Embryonic facial prominence (tissue), 1 donor: ENCODE data around the gene CLEC16A.

Experiments used
- DNase-seq: peaks from one replicate; pipeline ENCODE4 v3.0.0-alpha.2; 2016; ENCODE audit errors: extremely low spot score

CLEC16A gene

GRCh38 chr16:11175106-11175786, 230.9 kb downstream of the CLEC16A start:
- no peak for DNase-seq

GRCh38 chr16:11175787-11176341, 231.5 kb downstream of the CLEC16A start:
- DNase-seq: no peak

GRCh38 chr16:11177578-11178160, 233.3 kb downstream of the CLEC16A start:
- no peak for DNase-seq

- no peak for DNase-seq
These were observed 234.1 kb downstream of the CLEC16A start for GRCh38 chr16:11178424-11178823.

- DNase-seq: no peak
These were observed 235.2 kb downstream of the CLEC16A start for GRCh38 chr16:11179574-11179973.

- DNase-seq: no peak
These were observed 236.1 kb downstream of the CLEC16A start for GRCh38 chr16:11180489-11180888.

GRCh38 chr16:11181242-11181898, 237.0 kb downstream of the CLEC16A start:
- no peak for DNase-seq

GRCh38 chr16:11181899-11182279, 237.5 kb downstream of the CLEC16A start:
- DNase-seq: no peak

GRCh38 chr16:11182411-11182810, 238.0 kb downstream of the CLEC16A start:
- no peak for DNase-seq

- DNase-seq: no peak
These were observed 238.9 kb downstream of the CLEC16A start for GRCh38 chr16:11183035-11183812.

GRCh38 chr16:11183951-11184350, 239.6 kb downstream of the CLEC16A start:
- no peak for DNase-seq

GRCh38 chr16:11187522-11188023, 243.2 kb downstream of the CLEC16A start:
- no peak for DNase-seq

GRCh38 chr16:11188801-11189740, 244.7 kb downstream of the CLEC16A start:
- no peak for DNase-seq

- no peak for DNase-seq
These were observed 246.5 kb downstream of the CLEC16A start for GRCh38 chr16:11190588-11191560.

GRCh38 chr16:11191665-11192064, 247.3 kb downstream of the CLEC16A start:
- no peak for DNase-seq

GRCh38 chr16:11193494-11193893, 249.1 kb downstream of the CLEC16A start:
- DNase-seq: no peak

GRCh38 chr16:11194913-11195312, 250.5 kb downstream of the CLEC16A start:
- DNase-seq: no peak

- DNase-seq: no peak
These were observed 252.0 kb downstream of the CLEC16A start for GRCh38 chr16:11196286-11196828.

- no peak for DNase-seq
These were observed 254.0 kb downstream of the CLEC16A start for GRCh38 chr16:11198375-11198774.
